HCT116 (cell line): ENCODE data around the gene RPL29. TPM values are rescaled to one million over a fixed set of nuclear protein-coding genes. Genes with fewer than 3 reads are reported as not detected.

Experiments used
- ATAC-seq: fragments of 200-7000 bp; cut with Tn5 transposase; 2 replicates; pipeline ENCODE4 v1.9.1; 2020; ENCODE audit warnings: mild to moderate bottlenecking, moderate library complexity
- BruUV-seq: library from RNA; stranded (reverse); fragments of 400-500 nt; replicated peaks from 2 replicates; lab custom pipeline; 2021; lab: Mats Ljungman, UMichigan
- CTCF ChIA-PET: fragments of 300-600 bp; sonication (Branson Sonifier 250); formaldehyde crosslinking; loops from one replicate; lab custom pipeline; 2021; ENCODE audit warnings: antibody characterized with exemption; lab: Charles Lee
- POLR2A ChIA-PET: fragments of 300-600, 350-600 bp; sonication (Branson Sonifier 250); formaldehyde crosslinking; loops from one replicate; lab custom pipeline; 2021; ENCODE audit warnings: antibody characterized with exemption; lab: Charles Lee
- RAD21 ChIA-PET, 2 experiments: fragments of 300-600 bp; sonication (Branson Sonifier 250); formaldehyde crosslinking; loops; one replicate each; lab custom pipeline; 2023; ENCODE audit warnings: low total read pairs in 2 of 2; ENCODE audit not compliant: uncharacterized antibody in 2 of 2, unreplicated experiment in 2 of 2, low non-redundant PET in 1 of 2; lab: Charles Lee
- DNase-seq: peaks from one replicate; pipeline ENCODE4 v3.0.0-alpha.2; 2010; ENCODE audit warnings: low read depth, low spot score
- H2AFZ ChIP-seq: fragments of 200-600 bp; shearing (Covaris generic), sonication (generic); 2 replicates; pipeline ENCODE4 v1.6.1; 2017; ENCODE audit warnings: low read depth, mixed run types, mixed read lengths, antibody characterized with exemption, low read length; ENCODE audit not compliant: poor library complexity, severe bottlenecking
- H3K27ac ChIP-seq: 2 replicates; pipeline ENCODE4 v1.5.1; 2012; ENCODE audit warnings: low read depth, low read length
- H3K27me3 ChIP-seq: fragments of 200-600 bp; sonication (generic); 2 replicates; pipeline ENCODE4 v1.6.1; 2016; ENCODE audit warnings: mixed run types, low read length, mixed read lengths; ENCODE audit not compliant: insufficient read depth
- H3K36me3 ChIP-seq, 2 experiments: fragments of 200-500 bp in 1 of 2; fragments of 200-600 bp in 1 of 2; sonication (Bioruptor generic) in 1 of 2; sonication (generic) in 1 of 2; 2 replicates each; pipeline versions ENCODE4 v1.5.1 to v1.6.1; 2014 to 2016; ENCODE audit warnings: low read length in 2 of 2, inconsistent platforms in 1 of 2, mixed read lengths in 1 of 2, mixed run types in 1 of 2; ENCODE audit not compliant: insufficient read depth in 2 of 2, control insufficient read depth in 1 of 2
- H3K4me1 ChIP-seq, 2 experiments: fragments of 200-600 bp in 1 of 2; sonication (generic) in 1 of 2; 2 replicates each; pipeline versions ENCODE4 v1.5.1 to v1.6.1; 2012 to 2017; ENCODE audit warnings: low read length in 2 of 2, inconsistent platforms in 1 of 2, mild to moderate bottlenecking in 1 of 2, mixed read lengths in 1 of 2, mixed run types in 1 of 2, moderate library complexity in 1 of 2; ENCODE audit not compliant: insufficient read depth in 2 of 2, control insufficient read depth in 1 of 2
- H3K4me2 ChIP-seq: fragments of 200-600 bp; sonication (generic); 2 replicates; pipeline ENCODE4 v1.6.1; 2017; ENCODE audit warnings: mixed run types, low read length, mixed read lengths
- H3K4me3 ChIP-seq, 2 experiments: fragments of 200-600 bp in 1 of 2; sonication (generic) in 1 of 2; replicated peaks in 1 of 2; 2 replicates each; pipeline ENCODE4 v1.5.1; 2011 to 2016; ENCODE audit warnings: low read length in 2 of 2, control low read depth in 1 of 2, low read depth in 1 of 2, mild to moderate bottlenecking in 1 of 2, mixed read lengths in 1 of 2, mixed run types in 1 of 2
- H3K79me2 ChIP-seq: fragments of 200-600 bp; sonication (generic); 2 replicates; pipeline ENCODE4 v1.6.1; 2017; ENCODE audit warnings: mild to moderate bottlenecking, mixed run types, low read length, moderate library complexity, mixed read lengths; ENCODE audit not compliant: insufficient read depth
- H3K9ac ChIP-seq: fragments of 200-600 bp; sonication (generic); 2 replicates; pipeline ENCODE4 v1.6.1; 2016; ENCODE audit warnings: low read length, mixed read lengths
- H3K9me2 ChIP-seq: fragments of 200-600 bp; sonication (generic), shearing (Covaris generic); 2 replicates; pipeline ENCODE4 v1.6.1; 2017; ENCODE audit warnings: mixed run types, mild to moderate bottlenecking, moderate library complexity; ENCODE audit not compliant: insufficient read depth
- H3K9me3 ChIP-seq, 2 experiments: fragments of 200-500 bp in 1 of 2; fragments of 200-600 bp in 1 of 2; sonication (Bioruptor generic) in 1 of 2; sonication (generic) in 1 of 2; 2 replicates each; pipeline ENCODE4 v1.6.1; 2014 to 2017; ENCODE audit warnings: low read length in 2 of 2, mixed read lengths in 2 of 2, inconsistent platforms in 1 of 2, low read depth in 1 of 2, mild to moderate bottlenecking in 1 of 2, mixed run types in 1 of 2, moderate library complexity in 1 of 2; ENCODE audit not compliant: control insufficient read depth in 1 of 2, insufficient read depth in 1 of 2
- H4K20me1 ChIP-seq: fragments of 200-600 bp; sonication (generic), shearing (Covaris generic); 2 replicates; pipeline ENCODE4 v1.6.1; 2017; ENCODE audit warnings: mixed run types, mild to moderate bottlenecking, moderate library complexity; ENCODE audit not compliant: insufficient read depth
- ELF1 ChIP-seq: IDR thresholded peaks from 2 replicates; pipeline ENCODE4 v1.6.1; 2012; ENCODE audit warnings: low read depth, borderline replicate concordance
- EZH2 ChIP-seq: fragments of 200-600 bp; sonication (generic); IDR thresholded peaks from 2 replicates; pipeline ENCODE4 v1.6.1; 2017; ENCODE audit warnings: antibody characterized with exemption, mixed run types
- FOSL1 ChIP-seq: IDR thresholded peaks from 2 replicates; pipeline ENCODE4 v1.6.1; 2012; ENCODE audit warnings: low read depth
- JUND ChIP-seq: IDR thresholded peaks from 2 replicates; pipeline ENCODE4 v1.6.1; 2012
- POLR2AphosphoS5 ChIP-seq: IDR thresholded peaks from 2 replicates; pipeline ENCODE4 v1.6.1; 2011; ENCODE audit warnings: mild to moderate bottlenecking, low read depth, low read length, moderate library complexity
- RAD21 ChIP-seq: IDR thresholded peaks from 2 replicates; pipeline ENCODE4 v1.6.1; 2012; ENCODE audit warnings: low read depth, mild to moderate bottlenecking
- SIN3A ChIP-seq: IDR thresholded peaks from 2 replicates; pipeline ENCODE4 v1.6.1; 2012; ENCODE audit warnings: low read depth
- SP1 ChIP-seq: IDR thresholded peaks from 2 replicates; pipeline ENCODE4 v1.6.1; 2012; ENCODE audit warnings: low read depth
- SRF ChIP-seq: IDR thresholded peaks from 2 replicates; pipeline ENCODE4 v1.6.1; 2012; ENCODE audit warnings: low read depth
- TCF7L2 ChIP-seq: IDR thresholded peaks from 2 replicates; pipeline ENCODE4 v1.7.0; 2011; ENCODE audit warnings: borderline replicate concordance, inconsistent platforms; ENCODE audit not compliant: insufficient read depth, insufficient read length; ENCODE audit errors: extremely low read depth
- YY1 ChIP-seq: IDR thresholded peaks from 2 replicates; pipeline ENCODE4 v1.6.1; 2011; ENCODE audit warnings: low read length, low read depth, moderate library complexity, mild to moderate bottlenecking; ENCODE audit not compliant: insufficient replicate concordance; ENCODE audit errors: extremely low read depth
- ZFX ChIP-seq: fragments of 450-650 bp; IDR thresholded peaks from 2 replicates; pipeline ENCODE4 v1.6.1; 2017
- ZNF274 ChIP-seq: fragments of 200-500 bp; sonication (Bioruptor generic); IDR thresholded peaks from 2 replicates; pipeline ENCODE4 v1.6.1; 2014; ENCODE audit warnings: mild to moderate bottlenecking, low read depth, low read length, inconsistent platforms
- intact Hi-C: fragments of 100-400 bp; cut with micrococcal nuclease; formaldehyde crosslinking; loops from 2 replicates; pipeline ENCODE4 v1.10.0; 2022
- total RNA-seq: library from RNA; stranded (reverse); gene quantifications from one replicate; pipeline ENCODE4 v1.2.1, GENCODE V29; 2021; ENCODE audit not compliant: unreplicated experiment
- TF ChIP-seq, protein P1 (sequence below): IDR thresholded peaks from 2 replicates; pipeline ENCODE4 v1.6.1; 2012
- TF ChIP-seq, protein P2 (sequence below): IDR thresholded peaks from 2 replicates; pipeline ENCODE4 v1.6.1; 2012; ENCODE audit warnings: low read depth
- TF ChIP-seq, protein P3 (sequence below), 3 experiments: fragments of 200-600 bp in 1 of 3; sonication (generic) in 1 of 3; IDR thresholded peaks in 2 of 3; conservative IDR thresholded peaks in 1 of 3; 2 replicates each; pipeline ENCODE4 v1.5.1; 2012 to 2017; ENCODE audit warnings: low read depth in 2 of 3, low read length in 2 of 3, antibody characterized with exemption in 1 of 3, borderline replicate concordance in 1 of 3, control low read depth in 1 of 3, mild to moderate bottlenecking in 1 of 3, mixed read lengths in 1 of 3, mixed run types in 1 of 3, moderate library complexity in 1 of 3; ENCODE audit not compliant: insufficient read depth in 1 of 3

RPL29 gene
- total RNA-seq, 1 experiment from 2014 or later, result 1,880 TPM

DNA sequence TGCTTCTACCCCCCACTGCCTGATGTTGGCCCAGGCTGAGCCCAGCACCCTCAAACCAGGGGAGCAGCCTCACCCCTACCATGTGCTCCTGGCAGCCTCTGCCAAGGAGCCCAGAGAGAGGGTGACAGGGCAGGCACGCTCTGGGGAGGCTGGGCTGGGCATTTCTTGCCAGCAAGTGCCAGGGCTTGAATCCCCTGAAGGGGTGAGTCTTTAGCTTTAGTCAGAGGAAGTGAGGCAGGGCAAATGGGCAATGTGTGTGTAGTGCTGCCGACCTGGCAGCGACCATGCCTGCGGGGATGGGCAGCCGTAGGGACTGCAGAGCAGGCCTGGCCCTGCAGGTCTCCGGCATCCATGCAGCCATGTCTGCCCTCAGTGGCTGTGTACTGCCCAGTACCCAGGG is 42.5 kb upstream of the RPL29 start:
- H3K27me3 ChIP-seq, result no peaks in the 10 kb centered on the region
- H3K36me3 ChIP-seq, result no peaks in the 10 kb centered on the region
- CTCF ChIA-PET, result interaction anchor here (1.0 to 2.3 kb wide), 2 partner anchors 40 to 85 kb away, joined by 3 to 7 read pairs; no protein-coding TSS in a partner anchor
- intact Hi-C loops, result no loop called here
- no peaks in the 10 kb centered on the region for H3K9me2 ChIP-seq
- H3K9ac ChIP-seq, result no peak overlapping the region
- no peaks in the 10 kb centered on the region for H4K20me1 ChIP-seq
- H3K4me2 ChIP-seq, result no peak overlapping the region
- peaks cover 0 to 11% of the 10 kb centered on the region in 2 experiments; a peak in 1 of 4 replicates for H3K4me1 ChIP-seq
- TF ChIP-seq YY1, result no peak
- no peak overlapping the region for H3K4me3 ChIP-seq
- DNase-seq (no peak), ATAC-seq (no peak)
- BruUV-seq, result no TSS peak
- H3K79me2 ChIP-seq, result no peaks in the 10 kb centered on the region
- no peaks in the 10 kb centered on the region for H3K9me3 ChIP-seq
- POLR2A ChIA-PET, result interaction anchor here (0.6 kb wide), 1 partner anchor 42 kb away, joined by 3 read pairs; the partner anchor contains the start of gene RPL29
- RAD21 ChIA-PET, result no interaction called here
- no peak overlapping the region for H3K27ac ChIP-seq
- H2AFZ ChIP-seq, result no peak overlapping the region

DNA sequence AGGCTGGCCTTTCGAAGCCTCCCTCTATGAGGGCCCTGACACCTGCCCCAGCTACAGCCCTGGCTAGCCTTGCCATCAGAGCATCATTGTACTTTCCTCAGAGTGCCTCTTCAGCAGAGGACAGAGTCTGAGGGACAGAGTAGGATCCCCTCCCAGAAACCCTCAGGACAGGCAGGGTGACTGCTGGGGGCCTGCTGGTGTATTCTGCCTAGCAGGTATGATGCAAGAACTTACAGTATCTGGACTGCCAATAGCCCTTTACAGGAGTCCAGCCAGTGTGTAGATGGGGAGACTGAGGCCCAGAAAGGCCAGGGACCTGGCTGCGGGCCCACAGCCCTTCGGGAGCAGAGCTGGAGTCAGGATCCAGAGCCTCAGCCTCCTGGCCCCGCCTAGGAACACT is 41.6 kb upstream of the RPL29 start:
- Histone ChIP-seq H3K9me3 (no peaks in the 10 kb centered on the region), H4K20me1 (no peaks in the 10 kb centered on the region), H2AFZ (no peak overlapping the region), H3K4me2 (no peak overlapping the region), H3K9ac (no peak overlapping the region), H3K9me2 (no peaks in the 10 kb centered on the region), H3K27ac (no peak overlapping the region), H3K4me3 (no peak overlapping the region), H3K79me2 (no peaks in the 10 kb centered on the region), H3K27me3 (no peaks in the 10 kb centered on the region), H3K4me1 (peaks cover 0 to 11% of the 10 kb centered on the region in 2 experiments; a peak in 1 of 4 replicates), H3K36me3 (no peaks in the 10 kb centered on the region)
- ATAC-seq, result no peak
- RAD21 ChIA-PET, result no interaction called here
- CTCF ChIA-PET, result interaction anchor here (2.3 kb wide), 1 partner anchor 86 kb away, joined by 7 read pairs; no protein-coding TSS in a partner anchor
- BruUV-seq, result no TSS peak
- no peak for DNase-seq
- POLR2A ChIA-PET, result no interaction called here
- intact Hi-C loops, result no loop called here
- TF ChIP-seq SRF, result no peak
- TF ChIP-seq TCF7L2, result no peak
- no peak for TF ChIP-seq ZFX
- no peak for TF ChIP-seq ELF1
- TF ChIP-seq POLR2AphosphoS5, result no peak
- TF ChIP-seq RAD21, result no peak
- TF ChIP-seq YY1, result no peak
- TF ChIP-seq, protein P1, sequence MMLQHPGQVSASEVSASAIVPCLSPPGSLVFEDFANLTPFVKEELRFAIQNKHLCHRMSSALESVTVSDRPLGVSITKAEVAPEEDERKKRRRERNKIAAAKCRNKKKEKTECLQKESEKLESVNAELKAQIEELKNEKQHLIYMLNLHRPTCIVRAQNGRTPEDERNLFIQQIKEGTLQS, result no peak
- no peak for TF ChIP-seq JUND
- TF ChIP-seq EZH2, result no peak
- TF ChIP-seq SP1, result no peak
- TF ChIP-seq, protein P2, sequence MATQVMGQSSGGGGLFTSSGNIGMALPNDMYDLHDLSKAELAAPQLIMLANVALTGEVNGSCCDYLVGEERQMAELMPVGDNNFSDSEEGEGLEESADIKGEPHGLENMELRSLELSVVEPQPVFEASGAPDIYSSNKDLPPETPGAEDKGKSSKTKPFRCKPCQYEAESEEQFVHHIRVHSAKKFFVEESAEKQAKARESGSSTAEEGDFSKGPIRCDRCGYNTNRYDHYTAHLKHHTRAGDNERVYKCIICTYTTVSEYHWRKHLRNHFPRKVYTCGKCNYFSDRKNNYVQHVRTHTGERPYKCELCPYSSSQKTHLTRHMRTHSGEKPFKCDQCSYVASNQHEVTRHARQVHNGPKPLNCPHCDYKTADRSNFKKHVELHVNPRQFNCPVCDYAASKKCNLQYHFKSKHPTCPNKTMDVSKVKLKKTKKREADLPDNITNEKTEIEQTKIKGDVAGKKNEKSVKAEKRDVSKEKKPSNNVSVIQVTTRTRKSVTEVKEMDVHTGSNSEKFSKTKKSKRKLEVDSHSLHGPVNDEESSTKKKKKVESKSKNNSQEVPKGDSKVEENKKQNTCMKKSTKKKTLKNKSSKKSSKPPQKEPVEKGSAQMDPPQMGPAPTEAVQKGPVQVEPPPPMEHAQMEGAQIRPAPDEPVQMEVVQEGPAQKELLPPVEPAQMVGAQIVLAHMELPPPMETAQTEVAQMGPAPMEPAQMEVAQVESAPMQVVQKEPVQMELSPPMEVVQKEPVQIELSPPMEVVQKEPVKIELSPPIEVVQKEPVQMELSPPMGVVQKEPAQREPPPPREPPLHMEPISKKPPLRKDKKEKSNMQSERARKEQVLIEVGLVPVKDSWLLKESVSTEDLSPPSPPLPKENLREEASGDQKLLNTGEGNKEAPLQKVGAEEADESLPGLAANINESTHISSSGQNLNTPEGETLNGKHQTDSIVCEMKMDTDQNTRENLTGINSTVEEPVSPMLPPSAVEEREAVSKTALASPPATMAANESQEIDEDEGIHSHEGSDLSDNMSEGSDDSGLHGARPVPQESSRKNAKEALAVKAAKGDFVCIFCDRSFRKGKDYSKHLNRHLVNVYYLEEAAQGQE, result no peak
- no peak for TF ChIP-seq SIN3A
- no peak for TF ChIP-seq FOSL1
- TF ChIP-seq, protein P3, sequence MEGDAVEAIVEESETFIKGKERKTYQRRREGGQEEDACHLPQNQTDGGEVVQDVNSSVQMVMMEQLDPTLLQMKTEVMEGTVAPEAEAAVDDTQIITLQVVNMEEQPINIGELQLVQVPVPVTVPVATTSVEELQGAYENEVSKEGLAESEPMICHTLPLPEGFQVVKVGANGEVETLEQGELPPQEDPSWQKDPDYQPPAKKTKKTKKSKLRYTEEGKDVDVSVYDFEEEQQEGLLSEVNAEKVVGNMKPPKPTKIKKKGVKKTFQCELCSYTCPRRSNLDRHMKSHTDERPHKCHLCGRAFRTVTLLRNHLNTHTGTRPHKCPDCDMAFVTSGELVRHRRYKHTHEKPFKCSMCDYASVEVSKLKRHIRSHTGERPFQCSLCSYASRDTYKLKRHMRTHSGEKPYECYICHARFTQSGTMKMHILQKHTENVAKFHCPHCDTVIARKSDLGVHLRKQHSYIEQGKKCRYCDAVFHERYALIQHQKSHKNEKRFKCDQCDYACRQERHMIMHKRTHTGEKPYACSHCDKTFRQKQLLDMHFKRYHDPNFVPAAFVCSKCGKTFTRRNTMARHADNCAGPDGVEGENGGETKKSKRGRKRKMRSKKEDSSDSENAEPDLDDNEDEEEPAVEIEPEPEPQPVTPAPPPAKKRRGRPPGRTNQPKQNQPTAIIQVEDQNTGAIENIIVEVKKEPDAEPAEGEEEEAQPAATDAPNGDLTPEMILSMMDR (IDR thresholded peaks at IDR 0.05 in 2 of 3, conservative IDR thresholded peaks at IDR 0.05 in 1 of 3; ENCODE audit: borderline replicate concordance in 1 of 3, insufficient read depth in 1 of 3, low read depth in 2 of 3, low read length in 2 of 3), result no peak
- TF ChIP-seq ZNF274, result no peak
